ENCODE results near the gene S100A14.
"Not testable (repeated sequence)": the region's sequence is repeated elsewhere in the genome, so short reads cannot be mapped to it uniquely, and the experiment has no call there.

DNA sequence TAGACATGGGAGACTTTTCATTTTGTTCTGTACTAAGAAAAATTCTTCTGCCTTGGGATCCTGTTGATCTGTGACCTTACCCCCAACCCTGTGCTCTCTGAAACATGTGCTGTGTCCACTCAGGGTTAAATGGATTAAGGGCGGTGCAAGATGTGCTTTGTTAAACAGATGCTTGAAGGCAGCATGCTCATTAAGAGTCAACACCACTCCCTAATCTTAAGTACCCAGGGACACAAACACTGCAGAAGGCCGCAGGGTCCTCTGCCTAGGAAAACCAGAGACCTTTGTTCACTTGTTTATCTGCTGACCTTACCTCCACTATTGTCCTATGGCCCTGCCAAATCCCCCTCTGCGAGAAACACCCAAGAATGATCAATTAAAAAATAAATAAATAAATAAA is 32.6 kb downstream of the S100A14 start:
- TF ChIP-seq EP300, POLR2A (IDR thresholded peaks at IDR 0.05): not testable (repeated sequence)
- TF ChIP-seq, protein P1, sequence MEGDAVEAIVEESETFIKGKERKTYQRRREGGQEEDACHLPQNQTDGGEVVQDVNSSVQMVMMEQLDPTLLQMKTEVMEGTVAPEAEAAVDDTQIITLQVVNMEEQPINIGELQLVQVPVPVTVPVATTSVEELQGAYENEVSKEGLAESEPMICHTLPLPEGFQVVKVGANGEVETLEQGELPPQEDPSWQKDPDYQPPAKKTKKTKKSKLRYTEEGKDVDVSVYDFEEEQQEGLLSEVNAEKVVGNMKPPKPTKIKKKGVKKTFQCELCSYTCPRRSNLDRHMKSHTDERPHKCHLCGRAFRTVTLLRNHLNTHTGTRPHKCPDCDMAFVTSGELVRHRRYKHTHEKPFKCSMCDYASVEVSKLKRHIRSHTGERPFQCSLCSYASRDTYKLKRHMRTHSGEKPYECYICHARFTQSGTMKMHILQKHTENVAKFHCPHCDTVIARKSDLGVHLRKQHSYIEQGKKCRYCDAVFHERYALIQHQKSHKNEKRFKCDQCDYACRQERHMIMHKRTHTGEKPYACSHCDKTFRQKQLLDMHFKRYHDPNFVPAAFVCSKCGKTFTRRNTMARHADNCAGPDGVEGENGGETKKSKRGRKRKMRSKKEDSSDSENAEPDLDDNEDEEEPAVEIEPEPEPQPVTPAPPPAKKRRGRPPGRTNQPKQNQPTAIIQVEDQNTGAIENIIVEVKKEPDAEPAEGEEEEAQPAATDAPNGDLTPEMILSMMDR (IDR thresholded peaks at IDR 0.05), result not testable (repeated sequence)

All from upper lobe of left lung (tissue), 4 donors.